HG03558 (cell line): ENCODE measurements around the gene DNAJA1.
A peak's percentile ranks its signal among the peaks of the same experiment; 100 is the strongest.
"Not testable (repeated sequence)": the region's sequence is repeated elsewhere in the genome, so short reads cannot be mapped to it uniquely, and the experiment has no call there.

Experiments
- ATAC-seq: cut with Tn5 transposase; IDR thresholded peaks from one replicate; pipeline ENCODE4 v1.9.1; 2021; ENCODE audit warnings: moderate number of reproducible peaks; ENCODE audit not compliant: unreplicated experiment; ENCODE audit errors: extremely low read depth

The DNAJA1 gene

GRCh38 chr9:33076046-33077004 is 51.3 kb downstream of the DNAJA1 start, which contains the start of gene SMU1:
TSS of gene SMU1 (minus strand) at chr9:33076674. CDS start at chr9:33076608, 66 bp downstream.
- ATAC-seq: peak; percentile 98

- ATAC-seq: no peak
Observed at GRCh38 chr9:33080534-33080933, 55.5 kb downstream of the DNAJA1 start.

- no peak for ATAC-seq
Observed at GRCh38 chr9:33081128-33081851, 56.2 kb downstream of the DNAJA1 start.

GRCh38 chr9:33082128-33082527 is 57.1 kb downstream of the DNAJA1 start:
- ATAC-seq: no peak

GRCh38 chr9:33082538-33083326 is 57.7 kb downstream of the DNAJA1 start:
- no peak for ATAC-seq

GRCh38 chr9:33085672-33086071 is 60.6 kb downstream of the DNAJA1 start:
- ATAC-seq: not testable (repeated sequence)
